ENCODE data around the gene SYPL2.

SYPL2 gene

GRCh38 chr1:109523706-109524105, 57.4 kb downstream of the SYPL2 start:
- no peak for DNase-seq
- Histone ChIP-seq H3K27me3 (replicated peaks) (peaks cover 19% of the 10 kb centered on the region), H3K36me3 (replicated peaks) (no peaks in the 10 kb centered on the region), H3K27ac (no peak overlapping the region), H3K4me3 (ENCODE audit: low read depth, low read length) (no peak overlapping the region)
- in situ Hi-C loops (cut with HindIII; ENCODE audit: low pct_ligation_motif_present, low sequenced_read_pairs): no loop called here
- TF ChIP-seq, protein P1, sequence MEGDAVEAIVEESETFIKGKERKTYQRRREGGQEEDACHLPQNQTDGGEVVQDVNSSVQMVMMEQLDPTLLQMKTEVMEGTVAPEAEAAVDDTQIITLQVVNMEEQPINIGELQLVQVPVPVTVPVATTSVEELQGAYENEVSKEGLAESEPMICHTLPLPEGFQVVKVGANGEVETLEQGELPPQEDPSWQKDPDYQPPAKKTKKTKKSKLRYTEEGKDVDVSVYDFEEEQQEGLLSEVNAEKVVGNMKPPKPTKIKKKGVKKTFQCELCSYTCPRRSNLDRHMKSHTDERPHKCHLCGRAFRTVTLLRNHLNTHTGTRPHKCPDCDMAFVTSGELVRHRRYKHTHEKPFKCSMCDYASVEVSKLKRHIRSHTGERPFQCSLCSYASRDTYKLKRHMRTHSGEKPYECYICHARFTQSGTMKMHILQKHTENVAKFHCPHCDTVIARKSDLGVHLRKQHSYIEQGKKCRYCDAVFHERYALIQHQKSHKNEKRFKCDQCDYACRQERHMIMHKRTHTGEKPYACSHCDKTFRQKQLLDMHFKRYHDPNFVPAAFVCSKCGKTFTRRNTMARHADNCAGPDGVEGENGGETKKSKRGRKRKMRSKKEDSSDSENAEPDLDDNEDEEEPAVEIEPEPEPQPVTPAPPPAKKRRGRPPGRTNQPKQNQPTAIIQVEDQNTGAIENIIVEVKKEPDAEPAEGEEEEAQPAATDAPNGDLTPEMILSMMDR (IDR thresholded peaks at IDR 0.05; ENCODE audit: low read depth, low read length, missing control alignments): no peak

DNA sequence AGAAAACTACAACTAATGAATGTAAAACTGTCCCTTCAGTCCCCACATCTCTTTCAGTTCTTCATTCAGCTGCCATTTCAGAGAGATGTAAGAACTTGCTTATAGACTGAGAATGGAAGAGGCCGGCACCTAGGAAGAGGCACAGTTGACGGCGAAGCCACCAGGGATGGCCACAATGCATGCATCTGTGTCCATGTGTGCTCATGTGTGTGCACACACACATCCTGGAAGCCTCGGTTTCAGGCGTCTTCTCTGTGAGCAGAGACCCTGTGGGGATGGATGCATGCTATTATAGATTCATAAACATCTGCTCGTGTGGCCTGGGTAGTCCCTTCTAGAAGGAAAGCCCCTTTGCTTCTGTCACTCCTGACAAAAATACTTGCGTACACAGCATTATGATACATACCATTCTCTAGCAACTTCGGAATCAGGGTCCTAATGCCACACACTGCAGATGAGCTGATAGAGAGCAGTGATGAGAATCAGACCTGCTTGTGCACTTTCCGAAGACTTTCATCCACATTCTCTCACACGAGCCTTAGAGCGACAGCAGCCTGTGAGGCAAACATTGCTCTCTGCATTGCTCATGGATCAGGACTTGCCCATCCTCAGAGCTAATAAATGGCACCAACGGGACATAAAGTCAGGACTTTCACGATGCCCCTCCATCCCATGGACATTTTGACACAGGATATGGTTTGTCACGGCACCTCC, 60.9 kb downstream of the SYPL2 start:
- H3K27me3 ChIP-seq (replicated peaks): peaks cover 5% of the 10 kb centered on the region
- no peak overlapping the region for H3K27ac ChIP-seq
- TF ChIP-seq, protein P1 (IDR thresholded peaks at IDR 0.05; ENCODE audit: low read depth, low read length, missing control alignments): no peak
- H3K4me3 ChIP-seq (ENCODE audit: low read depth, low read length): no peak overlapping the region
- H3K36me3 ChIP-seq (replicated peaks): no peaks in the 10 kb centered on the region
- in situ Hi-C loops (cut with HindIII; ENCODE audit: low pct_ligation_motif_present, low sequenced_read_pairs): no loop called here
- DNase-seq: no peak

DNA sequence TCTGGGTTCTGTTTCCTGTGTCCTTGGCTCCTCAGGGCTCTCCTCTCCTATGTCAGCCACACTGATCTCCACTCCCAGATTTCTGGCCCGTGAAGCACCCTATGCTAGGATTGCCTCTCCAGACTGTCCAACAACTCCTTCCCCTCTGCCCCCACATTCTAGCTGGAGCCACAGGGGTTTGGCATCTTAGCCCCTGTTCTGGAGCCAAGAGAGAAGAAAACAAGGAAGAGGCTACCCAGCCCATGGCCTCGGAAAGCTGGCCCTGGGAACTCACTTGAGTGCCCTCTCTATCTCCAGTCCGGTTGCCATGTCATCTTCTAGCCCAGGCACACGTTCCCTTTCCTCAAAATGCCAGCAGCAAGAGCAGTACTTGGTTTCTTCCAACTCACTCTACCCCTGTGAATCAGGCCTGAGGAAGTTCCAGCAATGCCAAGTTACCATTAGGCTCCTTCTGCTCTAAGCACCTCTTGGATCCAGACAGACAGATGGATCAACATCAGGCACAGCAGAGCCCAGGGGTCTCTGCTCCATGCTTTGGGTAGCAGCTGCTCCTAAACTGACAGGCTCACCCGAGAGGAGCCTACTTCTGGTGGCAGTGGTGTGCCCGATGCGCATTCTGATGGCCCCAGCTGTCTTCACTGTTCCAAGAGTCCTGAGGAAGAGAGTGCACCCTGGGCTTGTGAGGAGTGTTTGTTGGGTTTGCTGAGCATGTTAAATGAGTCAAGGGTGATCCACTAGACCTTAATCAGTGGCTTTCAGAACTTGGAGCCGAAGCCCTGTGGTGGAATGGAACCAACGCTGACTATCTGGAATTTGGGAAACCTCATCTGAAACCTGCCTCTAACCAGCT, 61.7 kb downstream of the SYPL2 start:
- no peak overlapping the region for H3K27ac ChIP-seq
- TF ChIP-seq, protein P1 (IDR thresholded peaks at IDR 0.05; ENCODE audit: low read depth, low read length, missing control alignments): no peak
- in situ Hi-C loops (cut with HindIII; ENCODE audit: low pct_ligation_motif_present, low sequenced_read_pairs): no loop called here
- no peaks in the 10 kb centered on the region for H3K36me3 ChIP-seq (replicated peaks)
- no peak overlapping the region for H3K4me3 ChIP-seq (ENCODE audit: low read depth, low read length)
- no peak for DNase-seq
- peaks cover 5% of the 10 kb centered on the region for H3K27me3 ChIP-seq (replicated peaks)

DNA sequence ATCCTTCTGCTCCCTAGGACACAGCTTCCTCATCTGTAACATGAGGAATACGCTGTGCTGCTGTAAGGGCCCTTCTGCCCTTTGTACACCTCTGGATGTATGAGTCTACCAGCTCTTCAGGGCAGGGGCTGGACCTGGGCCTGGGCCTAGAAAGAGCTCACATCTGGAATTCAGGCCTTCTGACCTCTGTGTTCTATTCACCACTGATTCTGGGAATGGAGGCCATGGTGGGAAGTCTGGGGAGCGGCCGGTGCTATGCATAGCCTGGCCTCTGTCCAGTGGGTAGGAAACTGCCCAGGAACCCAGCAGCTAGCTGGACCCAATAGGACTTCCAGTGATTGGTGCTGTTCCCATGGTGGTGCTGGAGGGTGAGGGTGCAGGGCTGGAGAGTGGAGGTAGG, 62.4 kb downstream of the SYPL2 start:
- in situ Hi-C loops (cut with HindIII; ENCODE audit: low pct_ligation_motif_present, low sequenced_read_pairs): no loop called here
- peaks cover 5% of the 10 kb centered on the region for H3K27me3 ChIP-seq (replicated peaks)
- H3K4me3 ChIP-seq (ENCODE audit: low read depth, low read length): no peak overlapping the region
- no peak overlapping the region for H3K27ac ChIP-seq
- H3K36me3 ChIP-seq (replicated peaks): no peaks in the 10 kb centered on the region
- DNase-seq: no peak
- TF ChIP-seq, protein P1 (IDR thresholded peaks at IDR 0.05; ENCODE audit: low read depth, low read length, missing control alignments): no peak

DNA sequence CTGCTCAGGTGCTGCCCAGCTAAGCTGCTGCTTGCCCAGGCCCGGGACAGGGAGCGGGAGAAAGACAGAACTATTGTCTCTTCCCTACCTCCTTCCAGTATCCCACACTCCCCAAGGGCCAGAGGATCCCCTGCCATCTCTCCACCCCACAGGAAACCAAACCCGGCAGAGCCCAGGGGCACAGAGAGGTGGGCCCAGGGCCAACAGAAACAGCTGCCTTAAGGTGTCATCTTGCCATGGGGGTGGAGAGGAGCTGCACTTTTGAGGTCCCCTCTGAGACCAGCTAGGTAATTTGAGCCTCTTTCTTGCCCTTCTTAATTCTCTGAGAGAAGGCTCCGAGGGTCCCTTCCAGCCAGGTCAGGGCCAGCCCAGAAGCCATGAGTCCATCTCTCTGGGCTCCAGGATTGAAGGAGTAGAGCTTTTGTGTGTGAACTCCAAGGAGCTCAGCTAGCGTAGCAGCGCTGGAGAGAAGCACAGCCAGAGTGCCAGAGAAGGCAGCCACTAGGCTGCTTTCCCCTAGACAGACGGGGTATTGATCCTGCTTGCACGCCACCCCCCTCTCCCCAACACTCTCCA, 63.6 kb downstream of the SYPL2 start:
- H3K27me3 ChIP-seq (replicated peaks): peaks cover 5% of the 10 kb centered on the region
- DNase-seq: no peak
- H3K4me3 ChIP-seq (ENCODE audit: low read depth, low read length): no peak overlapping the region
- TF ChIP-seq, protein P1 (IDR thresholded peaks at IDR 0.05; ENCODE audit: low read depth, low read length, missing control alignments): no peak
- no peak overlapping the region for H3K27ac ChIP-seq
- no peaks in the 10 kb centered on the region for H3K36me3 ChIP-seq (replicated peaks)
- in situ Hi-C loops (cut with HindIII; ENCODE audit: low pct_ligation_motif_present, low sequenced_read_pairs): no loop called here

All from brain microvascular endothelial cell (primary cell).